Vagina (tissue), 2 donors: ENCODE measurements around the gene AK4.

Experiments
- CTCF ChIP-seq, 3 experiments: fragments of 450-650 bp in 2 of 3; fragments of 200-600 bp in 1 of 3; sonication (generic) in 1 of 3; IDR thresholded peaks; one replicate each; pipeline ENCODE4 v1.5.1; 2017 to 2019; ENCODE audit warnings: antibody characterized with exemption in 3 of 3, mild to moderate bottlenecking in 2 of 3, moderate library complexity in 2 of 3
- POLR2A ChIP-seq, 2 donors: fragments of 450-650 bp; IDR thresholded peaks; one replicate each; pipeline ENCODE4 v1.6.1; 2017; ENCODE audit warnings: antibody characterized with exemption in 2 of 2, mild to moderate bottlenecking in 2 of 2, moderate library complexity in 2 of 2
- POLR2AphosphoS5 ChIP-seq, 2 donors: sonication (generic); formaldehyde crosslinking; IDR thresholded peaks; one replicate each; pipeline ENCODE4 v1.9.0; 2017; ENCODE audit warnings: antibody characterized with exemption in 2 of 2, mild to moderate bottlenecking in 2 of 2, low read depth in 1 of 2; ENCODE audit not compliant: insufficient read depth in 1 of 2

DNA sequence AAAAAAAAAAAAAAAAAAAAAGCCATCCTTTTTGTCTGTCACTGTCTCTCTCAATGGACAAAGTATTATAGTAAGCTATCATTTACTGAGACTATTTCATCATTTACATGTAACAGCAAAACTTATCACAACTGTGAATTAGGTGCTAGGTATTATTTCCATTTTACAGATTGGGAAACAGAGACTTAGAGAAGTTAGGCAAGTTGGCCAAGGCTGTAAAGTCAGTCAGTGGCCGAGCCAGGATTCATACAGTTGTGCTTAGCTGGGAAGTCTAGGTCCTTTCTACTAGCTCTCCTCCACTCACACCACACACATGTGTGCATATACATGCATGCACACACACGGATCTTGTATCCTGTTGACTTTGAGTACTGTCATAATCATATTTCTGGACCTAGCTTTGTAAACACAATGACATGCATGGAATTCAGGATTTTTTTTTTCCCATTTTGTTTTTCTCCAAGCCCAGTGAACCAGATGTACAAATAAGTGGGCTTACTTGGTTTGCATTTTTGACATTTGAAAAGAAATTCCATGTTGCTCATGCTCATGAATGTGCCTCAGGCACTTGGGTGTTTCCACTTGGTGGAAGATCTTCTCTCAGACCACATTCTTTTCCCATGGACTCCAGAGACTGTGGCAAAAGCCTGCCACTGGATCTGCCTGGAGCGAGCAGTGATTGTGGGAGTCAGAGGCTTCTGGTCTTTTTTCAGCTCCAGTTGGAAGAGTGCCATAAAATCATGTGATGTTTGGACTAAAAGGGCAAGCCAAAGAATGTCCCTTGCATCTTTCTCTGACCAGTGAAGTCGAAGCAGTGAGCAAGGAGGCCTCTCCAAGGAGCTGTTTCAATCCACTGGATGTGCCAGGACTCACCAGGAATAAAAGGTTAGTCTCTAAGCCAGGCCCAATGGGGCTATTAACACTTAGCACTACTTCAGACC lies 99.7 kb downstream of the AK4 start:
- TF ChIP-seq CTCF (IDR thresholded peaks at IDR 0.05) (no peak), POLR2A (IDR thresholded peaks at IDR 0.05) (no peak), POLR2AphosphoS5 (IDR thresholded peaks at IDR 0.05; ENCODE audit: insufficient read depth in 1 of 2, low read depth in 1 of 2) (no peak)
